ENCODE measurements around the gene TMEM203. TPM values are rescaled to one million over a fixed set of nuclear protein-coding genes. Genes with fewer than 3 reads are reported as not detected.

The TMEM203 gene
- total RNA-seq, 4 donors from 2014 or later: 24.7 to 45.9 (median 32.0) TPM

GRCh38 chr9:137226338-137227053 is 21.0 kb upstream of the TMEM203 start:
- H3K27me3 ChIP-seq: peaks cover 28 to 36% (median 31%) of the 10 kb centered on the region in 3 donors
- DNase-seq (no peak), ATAC-seq (no peak)
- no peak overlapping the region for H3K27ac ChIP-seq
- H3K36me3 ChIP-seq: no peaks in the 10 kb centered on the region
- no peaks in the 10 kb centered on the region for H3K9me3 ChIP-seq
- intact Hi-C loops (cut with DNase I; ENCODE audit: low total_unique reads) (loop anchor here (2.0 kb wide), 1 partner anchor 108 kb away; no protein-coding TSS in a partner anchor), in situ Hi-C loops (cut with MboI; ENCODE audit: low sequenced_read_pairs in 4 of 4) (loop anchor here in 1 of 4 donors (10.0 kb wide), 1 partner anchor 102 kb away; no protein-coding TSS in a partner anchor)
- H3K4me3 ChIP-seq: no peak overlapping the region
- H3K4me1 ChIP-seq: peaks cover 8 to 17% of the 10 kb centered on the region in 2 donors
- no peak for TF ChIP-seq POLR2A (IDR thresholded peaks at IDR 0.05)
- no peak for TF ChIP-seq CTCF (IDR thresholded peaks at IDR 0.05 in 4 of 5, conservative IDR thresholded peaks at IDR 0.05 in 1 of 5)

GRCh38 chr9:137225699-137226331 is 20.4 kb upstream of the TMEM203 start:
- Histone ChIP-seq H3K4me3 (no peak overlapping the region), H3K36me3 (no peaks in the 10 kb centered on the region), H3K4me1 (peaks cover 8 to 21% of the 10 kb centered on the region in 2 donors), H3K9me3 (no peaks in the 10 kb centered on the region), H3K27ac (no peak overlapping the region), H3K27me3 (peaks cover 27 to 32% (median 27%) of the 10 kb centered on the region in 3 donors)
- intact Hi-C loops (cut with DNase I; ENCODE audit: low total_unique reads) (loop anchor here (2.0 kb wide), 1 partner anchor 107 kb away; no protein-coding TSS in a partner anchor), in situ Hi-C loops (cut with MboI; ENCODE audit: low sequenced_read_pairs in 4 of 4) (loop anchor here in 1 of 4 donors (10.0 kb wide), 1 partner anchor 101 kb away; no protein-coding TSS in a partner anchor)
- DNase-seq: no peak
- ATAC-seq: no peak
- TF ChIP-seq CTCF (IDR thresholded peaks at IDR 0.05 in 4 of 5, conservative IDR thresholded peaks at IDR 0.05 in 1 of 5): no peak
- TF ChIP-seq POLR2A (IDR thresholded peaks at IDR 0.05): no peak

GRCh38 chr9:137224830-137225694 is 19.6 kb upstream of the TMEM203 start, which contains the start of gene CYSRT1:
Gene CYSRT1 (plus strand): TSS chr9:137225174. CDS start chr9:137225622, 448 bp downstream.
- peaks cover 20 to 25% (median 24%) of the 10 kb centered on the region in 3 donors for H3K27me3 ChIP-seq
- peaks cover 8 to 21% of the 10 kb centered on the region in 2 donors for H3K4me1 ChIP-seq
- DNase-seq (no peak), ATAC-seq (no peak)
- peak within 1 kb of the TSS; percentile 63 to 94 (median 88) for H3K4me3 ChIP-seq
- H3K36me3 ChIP-seq: no peaks in the 10 kb centered on the region
- peak within 1 kb of the TSS; percentile 87 to 93 (median 90) for H3K27ac ChIP-seq
- intact Hi-C loops (cut with DNase I; ENCODE audit: low total_unique reads): loop anchor here (5.0 kb wide), 1 partner anchor 42 kb away; no protein-coding TSS in a partner anchor
- H3K9me3 ChIP-seq: no peaks in the 10 kb centered on the region
- in situ Hi-C loops (cut with MboI; ENCODE audit: low sequenced_read_pairs in 4 of 4): loop anchor here in 1 of 4 donors (10.0 kb wide), 1 partner anchor 100 kb away; no protein-coding TSS in a partner anchor
- no peak for TF ChIP-seq CTCF (IDR thresholded peaks at IDR 0.05 in 4 of 5, conservative IDR thresholded peaks at IDR 0.05 in 1 of 5)

Data from gastrocnemius medialis (tissue), 4 donors.